ENCODE measurements around the gene ENKD1.

The ENKD1 gene

DNA sequence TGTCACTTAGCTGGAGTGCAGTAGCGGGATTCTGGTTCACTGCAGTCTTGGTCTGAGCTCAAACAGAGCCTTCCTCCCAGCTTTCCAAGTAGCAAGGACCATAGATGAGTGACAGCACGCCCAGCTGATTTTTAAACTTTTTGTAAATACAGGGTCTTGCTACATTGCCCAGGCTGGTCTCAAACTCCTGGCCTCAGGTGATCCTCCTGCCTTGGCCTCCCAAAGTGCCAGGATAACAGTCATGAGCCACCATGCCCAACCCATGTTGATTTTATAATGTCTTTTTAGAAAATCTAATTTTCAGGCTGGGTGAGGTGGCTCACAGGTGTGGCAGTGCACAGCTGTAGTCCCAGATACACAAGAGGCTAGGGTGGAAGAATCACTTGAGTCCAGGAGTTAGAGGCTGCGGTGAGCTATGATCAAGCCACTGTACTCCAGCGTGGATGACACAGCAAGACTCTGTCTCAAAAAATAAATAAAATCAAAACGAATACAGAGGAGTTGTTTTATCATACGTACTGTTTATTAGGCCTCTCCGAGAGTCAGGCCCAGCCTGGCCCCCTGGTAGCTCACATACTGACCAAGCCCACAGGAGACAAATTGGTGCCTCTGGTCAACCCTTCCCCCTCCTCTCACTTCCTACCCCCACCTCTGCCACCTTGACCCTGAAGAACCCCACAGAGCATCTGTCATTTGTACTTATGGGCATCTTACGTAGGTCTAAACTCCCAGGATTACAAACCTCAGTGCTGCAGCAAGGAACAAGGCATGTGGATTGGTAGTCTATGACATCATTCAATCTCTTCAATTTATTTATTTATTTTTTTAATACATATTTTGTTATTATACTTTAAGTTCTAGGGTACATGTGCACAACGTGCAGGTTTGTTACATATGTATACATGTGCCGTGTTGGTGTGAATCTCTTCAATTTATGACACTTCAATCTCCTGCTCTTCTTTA, 13.7 kb upstream of the ENKD1 start:
- DNase-seq = no peak

DNA sequence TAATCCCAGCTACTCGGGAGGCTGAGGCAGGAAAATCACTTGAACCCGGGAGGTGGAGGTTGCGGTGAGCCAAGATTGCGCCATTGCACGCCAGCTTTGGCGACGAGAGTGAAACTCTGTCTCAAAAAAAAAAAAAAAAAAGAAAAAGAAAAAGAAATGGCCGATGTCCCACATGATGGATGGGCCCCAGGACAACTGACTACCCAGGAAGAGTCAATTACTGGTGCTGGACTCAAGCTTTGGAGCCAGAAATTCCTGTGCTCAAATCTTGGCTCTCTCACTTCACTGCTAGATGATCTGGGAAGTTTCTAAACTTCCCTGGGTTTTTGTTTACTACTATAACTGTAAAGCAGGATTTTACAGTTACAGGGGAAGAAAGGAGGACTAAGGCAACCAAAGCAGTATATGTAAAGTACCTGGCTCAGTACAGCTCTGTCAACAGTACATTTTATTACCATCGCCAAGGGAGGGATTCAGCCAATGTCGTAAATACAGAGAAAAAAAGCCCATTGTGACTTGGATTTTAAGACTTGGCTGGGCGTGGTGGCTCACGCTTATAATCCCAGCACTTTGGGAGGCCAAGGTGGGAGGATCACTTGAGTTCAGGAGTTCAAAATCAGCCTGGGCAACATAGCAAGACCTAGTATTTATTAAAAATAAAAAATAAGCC, 11.9 kb upstream of the ENKD1 start:
- no peak for DNase-seq

GRCh38 chr16:67677712-67678111, 11.2 kb upstream of the ENKD1 start:
- DNase-seq = no peak

DNA sequence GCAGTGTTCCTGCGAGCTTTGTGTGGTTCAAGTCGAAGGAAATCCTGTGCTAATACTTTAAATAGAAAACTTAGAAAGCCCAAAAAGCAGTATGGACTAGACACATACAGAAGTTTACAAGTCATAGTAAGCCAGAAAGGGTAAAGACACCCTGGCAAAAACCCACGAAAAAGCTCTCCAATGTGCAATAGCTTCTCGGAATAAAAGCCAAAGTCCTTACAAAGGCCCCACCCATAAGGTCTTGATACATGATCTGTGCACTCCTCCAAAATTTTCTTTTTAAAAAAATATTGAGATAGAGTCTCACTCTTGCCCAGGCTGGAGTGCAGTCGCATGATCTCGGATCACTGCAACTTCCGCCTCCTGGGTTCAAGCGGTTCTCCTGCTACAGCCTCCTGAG, 10.4 kb upstream of the ENKD1 start:
- no peak for DNase-seq

DNA sequence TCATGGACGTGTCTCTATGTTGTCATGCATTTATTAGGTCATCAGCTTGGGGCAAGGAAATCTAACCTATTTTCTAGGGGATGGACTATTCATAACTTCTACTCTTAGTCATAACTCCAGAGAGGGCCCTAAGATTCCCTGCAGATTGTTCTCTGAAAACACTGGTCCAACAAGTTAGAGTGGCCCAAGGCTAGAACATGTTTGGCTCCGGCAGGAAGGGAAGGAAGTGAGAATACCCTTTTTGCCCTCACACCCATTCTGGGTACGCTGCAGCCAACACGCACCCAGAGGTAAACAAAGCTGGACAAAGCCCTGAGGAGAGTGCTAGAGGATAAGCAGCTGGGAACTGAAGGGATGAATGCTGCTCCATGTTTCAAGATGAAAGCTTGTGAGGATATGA, 10.0 kb upstream of the ENKD1 start:
- no peak for DNase-seq

DNA sequence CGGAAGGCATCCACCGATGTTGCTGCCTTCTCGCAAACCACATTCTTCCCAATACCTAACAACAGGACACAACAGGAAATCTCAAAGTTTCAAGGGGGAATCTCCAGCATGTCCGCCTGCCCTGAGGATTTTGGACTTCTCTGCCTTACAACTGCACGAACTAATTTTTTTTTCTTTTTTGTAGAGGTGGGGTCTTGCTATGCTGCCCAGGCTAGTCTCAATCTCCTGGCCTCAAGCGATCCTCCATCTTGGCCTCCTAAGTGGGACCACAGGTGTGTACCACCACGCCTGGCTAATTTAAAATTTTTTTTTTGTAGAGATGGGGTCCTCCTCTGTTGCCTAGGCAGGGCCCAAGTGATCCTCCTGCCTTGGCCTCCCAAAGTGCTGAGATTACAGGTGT, 9.4 kb upstream of the ENKD1 start:
- no peak for DNase-seq

DNA sequence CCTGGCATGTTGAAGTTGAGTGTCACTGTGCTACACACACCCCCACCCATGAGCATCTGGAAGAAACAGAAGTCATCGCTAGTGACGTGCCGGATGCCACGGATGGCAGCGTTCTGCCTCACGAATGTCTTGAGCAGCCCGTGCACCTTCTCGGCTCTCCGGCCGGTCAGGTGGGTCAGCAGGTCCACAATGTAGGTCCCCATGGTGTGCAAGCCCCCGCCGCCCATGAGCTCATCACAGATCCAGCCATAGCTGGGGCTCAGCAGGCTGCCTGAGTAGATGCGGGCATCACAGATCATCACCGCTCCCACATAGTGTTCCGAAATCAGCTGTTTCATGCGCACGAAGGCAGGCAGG, 9.0 kb upstream of the ENKD1 start:
- DNase-seq = no peak

- DNase-seq = no peak
Measured at GRCh38 chr16:67674851-67675578, 8.5 kb upstream of the ENKD1 start.

DNA sequence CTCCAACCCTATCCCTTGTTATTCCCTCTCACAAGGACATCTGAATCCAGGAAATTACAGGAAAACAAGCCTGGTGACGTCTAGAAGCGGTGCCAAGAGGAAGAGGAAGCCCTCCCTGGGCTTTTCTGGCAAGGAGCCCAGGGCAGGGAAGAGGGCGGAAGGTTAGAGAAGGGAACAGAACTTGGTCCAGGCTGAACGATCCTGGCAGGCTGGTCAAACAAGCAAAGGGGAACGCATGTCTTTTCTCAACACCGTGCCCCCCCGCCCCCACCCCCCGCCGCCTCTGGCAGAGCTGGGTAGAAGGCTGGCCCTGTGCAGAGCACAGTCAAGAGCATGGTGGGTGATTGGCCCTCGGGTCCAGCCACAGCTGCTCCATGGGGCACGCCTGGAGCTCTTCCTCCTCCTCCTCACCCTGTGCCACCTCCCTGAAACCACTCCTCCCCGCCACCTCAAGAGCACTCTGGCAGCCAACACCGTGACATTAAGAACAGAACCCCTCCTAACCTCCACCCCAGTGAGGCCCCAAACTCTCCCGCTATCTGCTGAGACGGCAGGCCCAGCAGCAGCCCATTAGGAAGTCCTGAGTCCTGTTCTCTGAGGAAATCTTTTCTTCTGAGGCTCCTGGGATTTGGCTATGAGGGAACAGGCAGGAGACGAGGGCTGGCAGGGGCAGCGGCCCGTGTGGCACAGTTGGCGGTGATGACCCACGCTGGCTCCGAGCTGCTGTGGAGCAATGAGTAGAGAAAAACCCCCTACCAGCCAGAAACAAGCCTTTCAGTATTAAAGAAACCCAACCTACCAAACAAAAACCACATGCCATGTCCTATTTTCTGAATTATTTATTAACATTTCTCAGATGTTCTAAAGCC, 7.4 kb upstream of the ENKD1 start:
- DNase-seq = peak in 19 of 56 donors; percentile 12 to 52 (median 22)

DNA sequence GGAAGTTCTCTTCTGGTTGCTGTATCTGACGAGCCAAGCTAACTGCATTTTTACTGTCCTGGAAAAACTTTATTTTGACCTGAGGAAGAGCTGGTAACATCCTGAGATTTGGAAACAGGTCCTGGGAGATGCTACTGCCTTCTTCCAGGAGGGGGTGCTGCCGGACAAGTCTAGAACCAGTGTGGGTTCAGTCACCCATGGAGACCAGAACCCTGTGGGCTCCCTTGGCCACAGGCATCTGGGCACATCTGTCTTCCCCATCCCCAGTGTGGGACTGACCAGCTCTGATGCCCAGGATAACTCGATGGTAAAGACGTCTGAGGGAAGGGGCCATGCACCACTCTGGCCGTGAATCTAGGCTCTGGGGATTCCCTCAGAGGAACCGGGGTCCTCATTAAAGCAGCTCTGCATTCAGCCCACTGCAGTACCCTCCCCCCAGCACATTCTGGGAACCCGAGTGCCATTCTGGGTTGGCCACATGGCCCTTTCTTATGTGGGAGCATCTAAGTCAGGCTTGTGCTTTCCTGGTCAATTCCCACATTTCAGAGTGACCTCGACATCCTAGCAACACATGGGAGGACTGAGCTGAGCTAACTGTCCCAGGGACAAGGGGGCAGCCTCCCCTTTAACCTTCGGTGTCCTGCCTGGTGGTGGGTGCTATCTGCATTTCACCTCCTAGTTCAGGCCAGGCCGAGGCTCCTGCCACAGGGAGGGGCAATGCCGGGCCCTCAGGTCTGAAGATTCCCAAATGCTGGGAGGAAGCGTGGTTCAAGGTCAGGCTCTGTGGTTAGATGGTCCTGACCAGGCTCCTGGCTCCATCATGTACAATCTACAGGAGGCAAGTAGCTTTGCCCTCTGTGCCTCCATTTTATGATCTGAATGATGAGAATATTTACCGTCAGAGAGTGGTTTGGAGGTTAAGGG, 6.5 kb upstream of the ENKD1 start:
- peak in 31 of 56 donors; percentile 13 to 70 (median 36) for DNase-seq

- DNase-seq = no peak
Measured at GRCh38 chr16:67672306-67672705, 5.8 kb upstream of the ENKD1 start.

- no peak for DNase-seq
Measured at GRCh38 chr16:67669499-67670101, 3.0 kb upstream of the ENKD1 start.

- no peak for DNase-seq
Measured at GRCh38 chr16:67668495-67669157, 2.1 kb upstream of the ENKD1 start.

- DNase-seq = peak in 53 of 56 donors; percentile 25 to 91 (median 72)
Measured at GRCh38 chr16:67667817-67668494, 1.4 kb upstream of the ENKD1 start.

GRCh38 chr16:67667453-67667816, 885 bp upstream of the ENKD1 start:
- DNase-seq = no peak

GRCh38 chr16:67666032-67666551, 458 bp downstream of the ENKD1 start:
- no peak for DNase-seq

- no peak for DNase-seq
Measured at GRCh38 chr16:67665598-67665997, 952 bp downstream of the ENKD1 start.

DNA sequence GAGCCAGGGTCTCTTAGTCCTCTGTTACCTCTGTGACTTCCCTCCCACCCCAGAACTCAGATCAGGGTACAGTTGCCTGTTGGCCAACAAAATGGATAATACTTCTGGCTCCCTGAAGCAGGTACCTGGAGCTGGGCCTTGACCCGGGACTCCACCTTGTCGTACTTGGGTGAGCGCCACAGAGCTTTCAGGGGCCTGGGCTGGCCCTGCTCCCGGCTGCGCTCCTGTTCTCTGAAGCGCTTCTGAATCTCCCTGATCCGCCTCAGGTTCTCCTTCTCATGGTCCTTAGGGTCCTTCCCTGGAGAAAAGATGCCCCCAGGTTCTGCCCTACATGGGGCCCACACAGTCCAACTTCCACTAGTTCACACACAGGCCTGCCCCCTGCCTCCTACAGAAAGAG, 1.7 kb downstream of the ENKD1 start:
- no peak for DNase-seq
